Amniotic stem cell (primary cell): Measurements from ENCODE around the gene TSHZ2.
"Not testable (repeated sequence)": the region's sequence is repeated elsewhere in the genome, so short reads cannot be mapped to it uniquely, and the experiment has no call there.

Experiments
- DNase-seq: peaks from one replicate; lab custom pipeline; 2025; lab: John Stamatoyannopoulos, UW

The TSHZ2 gene

DNA sequence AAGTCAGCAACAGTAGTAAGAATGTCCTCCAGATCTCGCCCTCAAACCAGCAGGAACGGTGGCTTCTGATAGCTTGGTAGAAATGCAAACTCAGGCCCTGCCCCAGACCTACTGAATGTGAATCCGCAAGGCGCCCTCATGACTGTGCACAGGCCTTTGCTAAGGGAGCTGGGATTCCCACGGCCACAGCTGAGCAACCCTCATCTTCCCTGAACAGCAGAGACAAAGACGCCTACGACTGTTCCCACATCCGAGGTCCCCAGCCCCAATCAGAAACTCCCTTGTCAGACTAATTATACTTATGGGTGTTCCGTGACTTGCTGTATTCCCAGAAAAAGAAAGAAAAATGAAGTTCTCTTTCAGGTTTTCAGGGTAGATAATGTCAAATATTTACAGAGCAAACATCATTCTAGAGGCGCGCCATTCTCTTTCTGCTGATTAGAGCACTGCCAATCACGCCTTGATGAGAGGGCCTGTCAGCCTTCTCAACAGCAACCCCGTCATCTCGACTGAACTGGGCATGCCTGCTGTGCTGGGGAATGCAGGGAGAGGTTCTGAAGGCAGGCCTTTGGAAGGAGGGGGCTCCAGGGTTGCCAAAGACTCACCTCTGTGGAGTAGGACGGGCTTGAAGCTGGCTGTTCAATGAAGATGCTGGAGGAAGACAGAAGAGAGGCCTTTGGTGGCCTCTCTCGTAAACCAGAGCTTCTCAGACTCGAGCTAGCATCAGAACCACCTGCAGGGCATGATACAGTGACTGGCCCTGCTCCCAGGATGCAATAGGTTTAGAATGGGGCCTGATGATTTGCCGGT is 541.5 kb downstream of the TSHZ2 start:
- DNase-seq, result no peak

- no peak for DNase-seq
These were observed 543.6 kb downstream of the TSHZ2 start for GRCh38 chr20:53515749-53516148.

GRCh38 chr20:53517146-53517545 is 545.0 kb downstream of the TSHZ2 start:
- DNase-seq, result no peak

GRCh38 chr20:53521421-53521820 is 549.3 kb downstream of the TSHZ2 start:
- not testable (repeated sequence) for DNase-seq

DNA sequence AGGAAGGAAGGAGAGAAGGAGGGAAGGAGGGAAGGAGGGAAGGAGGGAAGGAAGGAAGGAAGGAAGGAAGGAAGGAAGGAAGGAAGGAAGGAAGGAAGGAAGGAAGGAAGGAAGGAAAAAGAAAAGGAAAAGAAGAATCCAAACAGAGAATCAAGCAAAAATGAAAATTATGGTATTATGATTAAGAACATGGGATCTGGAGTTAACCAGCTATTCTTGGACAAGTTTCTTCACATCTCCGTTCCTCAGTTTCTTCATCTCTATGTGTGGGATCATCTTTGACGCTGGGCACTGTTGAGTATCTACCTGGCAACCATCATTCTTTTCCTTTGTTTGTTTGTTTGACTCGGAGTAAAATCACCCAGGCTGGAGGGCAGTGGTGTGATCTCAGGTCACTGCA is 549.9 kb downstream of the TSHZ2 start:
- DNase-seq, result no peak

DNA sequence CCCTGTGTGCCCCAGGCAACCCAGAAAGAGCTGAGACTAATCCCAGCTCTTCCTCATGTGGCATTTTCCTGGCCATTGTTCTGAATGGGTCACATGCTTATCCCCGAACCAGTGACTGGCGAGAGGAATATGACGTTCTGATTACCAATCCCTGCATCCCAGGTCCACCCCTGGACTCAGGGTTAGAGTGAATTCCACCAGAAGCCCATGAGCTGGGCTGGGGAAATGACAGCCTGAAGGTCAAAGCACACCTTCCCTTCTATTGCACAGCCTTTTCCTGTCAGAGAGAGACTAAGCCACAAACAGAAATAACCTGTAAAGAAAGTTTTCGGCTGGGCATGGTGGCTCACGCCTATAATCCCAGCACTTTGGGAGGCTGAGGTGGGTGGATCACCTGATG is 550.5 kb downstream of the TSHZ2 start:
- no peak for DNase-seq

GRCh38 chr20:53523615-53524014 is 551.5 kb downstream of the TSHZ2 start:
- not testable (repeated sequence) for DNase-seq

DNA sequence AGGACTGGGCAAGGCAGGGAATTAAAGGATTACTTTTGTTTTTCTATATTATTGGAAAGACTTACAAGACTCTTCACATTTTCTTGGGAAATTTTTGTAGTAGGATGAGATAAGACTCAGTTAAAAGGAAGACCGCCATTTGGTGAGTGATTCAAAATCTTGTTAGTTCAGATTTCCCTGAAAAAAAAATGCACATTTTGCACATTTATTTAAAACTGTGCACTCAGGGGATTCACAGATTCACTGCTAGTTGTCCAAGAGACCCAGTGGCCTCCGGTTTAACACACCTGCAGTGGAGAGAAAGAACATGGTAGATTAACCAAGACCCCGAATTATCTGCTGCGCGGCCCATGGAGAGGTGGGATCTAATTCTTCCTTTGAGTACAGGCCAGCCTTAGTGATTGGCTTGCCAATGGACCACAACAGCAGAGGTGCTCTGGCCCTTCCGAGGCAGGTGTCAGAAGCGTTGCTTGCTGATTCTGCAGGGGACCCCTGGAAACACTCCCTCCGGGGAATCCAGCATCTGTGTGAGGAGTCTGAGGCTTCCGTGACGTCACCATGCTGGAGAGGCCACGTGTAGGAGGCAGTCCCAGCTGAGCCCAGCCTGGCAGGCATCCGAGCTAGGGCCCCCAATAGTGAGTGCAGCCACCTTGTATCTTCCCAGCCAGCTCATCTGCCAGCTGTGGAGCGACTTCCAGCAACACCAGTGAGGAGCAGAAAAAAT is 552.6 kb downstream of the TSHZ2 start:
- no peak for DNase-seq

GRCh38 chr20:53527196-53527595 is 555.0 kb downstream of the TSHZ2 start:
- no peak for DNase-seq

DNA sequence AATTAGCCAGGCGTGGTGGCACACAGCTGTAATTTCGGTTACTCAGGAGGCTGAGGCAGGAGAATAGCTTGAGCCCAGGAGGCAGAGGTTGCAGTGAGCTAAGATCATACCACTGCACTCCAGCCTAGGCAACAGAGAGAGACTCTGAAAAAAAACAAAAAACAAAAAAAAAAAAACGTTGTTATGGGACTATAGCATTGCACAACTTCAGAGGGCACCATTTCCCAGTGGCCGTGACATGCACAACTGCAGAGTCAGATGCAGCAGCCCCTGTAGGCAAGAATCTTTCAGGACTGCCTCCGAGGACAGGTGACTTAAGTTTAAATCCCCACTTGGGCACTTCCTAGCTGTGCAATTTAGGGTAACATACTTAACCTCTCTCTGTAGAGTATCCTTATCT is 557.5 kb downstream of the TSHZ2 start:
- no peak for DNase-seq

GRCh38 chr20:53530440-53530839 is 558.3 kb downstream of the TSHZ2 start:
- DNase-seq, result no peak

GRCh38 chr20:53532654-53533312 is 560.6 kb downstream of the TSHZ2 start:
- DNase-seq, result not testable (repeated sequence)

DNA sequence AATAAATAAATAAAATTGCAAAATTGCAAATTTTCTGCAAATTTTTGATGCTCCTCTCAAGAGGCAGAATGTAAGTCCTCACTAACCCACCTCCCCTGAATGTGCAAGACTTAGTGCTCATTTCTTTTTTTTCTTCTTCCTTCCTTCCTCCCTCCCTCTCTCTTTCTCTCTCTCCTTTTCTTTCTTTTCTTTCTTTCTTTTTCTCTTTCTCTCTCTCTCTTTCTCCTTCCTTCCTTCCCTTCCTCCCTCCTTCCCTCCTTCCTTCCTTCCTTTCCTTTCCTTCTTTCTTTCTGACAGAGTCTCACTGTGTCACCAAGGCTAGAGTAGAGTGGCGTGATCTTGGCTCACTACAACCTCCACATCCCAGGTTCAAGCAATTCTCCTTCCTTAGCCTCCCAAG is 561.3 kb downstream of the TSHZ2 start:
- no peak for DNase-seq

- DNase-seq, result no peak
These were observed 561.9 kb downstream of the TSHZ2 start for GRCh38 chr20:53534037-53534436.

GRCh38 chr20:53535878-53536277 is 563.7 kb downstream of the TSHZ2 start:
- DNase-seq, result no peak

GRCh38 chr20:53536382-53536781 is 564.2 kb downstream of the TSHZ2 start:
- not testable (repeated sequence) for DNase-seq

DNA sequence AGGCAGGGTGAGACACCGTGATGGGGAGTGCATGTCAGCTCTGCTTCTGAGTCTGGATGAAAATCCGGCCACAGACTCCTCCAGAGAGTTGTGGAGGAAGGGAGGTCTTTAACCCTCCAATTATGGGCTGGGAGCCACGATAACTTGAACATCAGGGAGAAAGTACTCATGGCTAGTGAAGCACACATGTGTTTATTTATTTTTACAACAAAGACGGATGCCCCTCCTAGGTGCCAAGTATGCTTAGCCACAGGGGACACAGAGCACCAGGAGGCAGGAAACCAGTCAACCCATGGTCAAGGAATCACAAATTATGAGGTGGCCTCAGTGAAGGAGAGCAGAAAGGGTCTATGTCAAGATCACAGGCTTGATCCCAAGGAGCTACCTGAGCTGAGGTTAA is 567.4 kb downstream of the TSHZ2 start:
- no peak for DNase-seq
